ENCODE measurements around the gene LPP.

DNA sequence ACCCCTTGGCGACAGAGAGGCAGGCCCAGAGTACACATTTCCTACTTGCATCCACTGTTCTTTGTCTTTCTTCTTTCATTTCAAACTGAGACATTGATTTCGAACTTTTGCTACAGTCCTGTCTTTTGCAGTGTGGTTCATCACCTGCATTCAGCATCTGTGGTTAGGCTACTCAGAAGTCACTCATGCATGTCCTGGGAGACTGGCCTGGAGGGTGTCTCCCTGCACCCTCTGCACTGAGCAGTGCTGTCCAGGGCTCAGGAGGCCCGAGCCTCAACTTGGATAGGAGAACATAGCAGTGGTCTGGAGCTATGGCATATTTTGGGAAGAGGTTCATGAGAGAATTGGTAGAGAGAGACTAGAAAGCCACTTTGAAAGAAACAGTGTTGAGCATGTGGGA lies 777.6 kb downstream of the LPP start:
- TF ChIP-seq, protein P1, sequence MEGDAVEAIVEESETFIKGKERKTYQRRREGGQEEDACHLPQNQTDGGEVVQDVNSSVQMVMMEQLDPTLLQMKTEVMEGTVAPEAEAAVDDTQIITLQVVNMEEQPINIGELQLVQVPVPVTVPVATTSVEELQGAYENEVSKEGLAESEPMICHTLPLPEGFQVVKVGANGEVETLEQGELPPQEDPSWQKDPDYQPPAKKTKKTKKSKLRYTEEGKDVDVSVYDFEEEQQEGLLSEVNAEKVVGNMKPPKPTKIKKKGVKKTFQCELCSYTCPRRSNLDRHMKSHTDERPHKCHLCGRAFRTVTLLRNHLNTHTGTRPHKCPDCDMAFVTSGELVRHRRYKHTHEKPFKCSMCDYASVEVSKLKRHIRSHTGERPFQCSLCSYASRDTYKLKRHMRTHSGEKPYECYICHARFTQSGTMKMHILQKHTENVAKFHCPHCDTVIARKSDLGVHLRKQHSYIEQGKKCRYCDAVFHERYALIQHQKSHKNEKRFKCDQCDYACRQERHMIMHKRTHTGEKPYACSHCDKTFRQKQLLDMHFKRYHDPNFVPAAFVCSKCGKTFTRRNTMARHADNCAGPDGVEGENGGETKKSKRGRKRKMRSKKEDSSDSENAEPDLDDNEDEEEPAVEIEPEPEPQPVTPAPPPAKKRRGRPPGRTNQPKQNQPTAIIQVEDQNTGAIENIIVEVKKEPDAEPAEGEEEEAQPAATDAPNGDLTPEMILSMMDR (IDR thresholded peaks at IDR 0.05): no peak
- TF ChIP-seq POLR2A (IDR thresholded peaks at IDR 0.05): no peak
- no peak for TF ChIP-seq POLR2AphosphoS5 (IDR thresholded peaks at IDR 0.05)
